HUES48 (cell line): Measurements from ENCODE around the gene TNS3.

Experiments used
- H3K27ac ChIP-seq: one replicate; pipeline ENCODE4 v1.7.0; 2013; ENCODE audit warnings: low read depth, low read length, inconsistent platforms
- H3K27me3 ChIP-seq: 2 replicates; pipeline ENCODE4 v1.6.1; 2013; ENCODE audit warnings: mild to moderate bottlenecking, low read length; ENCODE audit not compliant: control insufficient read depth, insufficient read depth
- H3K36me3 ChIP-seq: 2 replicates; pipeline ENCODE4 v1.6.1; 2013; ENCODE audit warnings: low read length; ENCODE audit not compliant: control insufficient read depth, insufficient read depth
- H3K4me1 ChIP-seq: 2 replicates; pipeline ENCODE4 v1.6.1; 2013; ENCODE audit warnings: mild to moderate bottlenecking, low read length; ENCODE audit not compliant: control insufficient read depth, insufficient read depth
- H3K4me3 ChIP-seq: 2 replicates; pipeline ENCODE4 v1.5.1; 2013; ENCODE audit warnings: mild to moderate bottlenecking, low read depth, low read length
- H3K9ac ChIP-seq: 2 replicates; pipeline ENCODE4 v1.6.1; 2013; ENCODE audit warnings: mild to moderate bottlenecking, low read depth, low read length, moderate library complexity
- H3K9me3 ChIP-seq: 2 replicates; pipeline ENCODE4 v1.6.1; 2013; ENCODE audit warnings: low read length; ENCODE audit not compliant: control insufficient read depth, insufficient read depth

TNS3 gene

DNA sequence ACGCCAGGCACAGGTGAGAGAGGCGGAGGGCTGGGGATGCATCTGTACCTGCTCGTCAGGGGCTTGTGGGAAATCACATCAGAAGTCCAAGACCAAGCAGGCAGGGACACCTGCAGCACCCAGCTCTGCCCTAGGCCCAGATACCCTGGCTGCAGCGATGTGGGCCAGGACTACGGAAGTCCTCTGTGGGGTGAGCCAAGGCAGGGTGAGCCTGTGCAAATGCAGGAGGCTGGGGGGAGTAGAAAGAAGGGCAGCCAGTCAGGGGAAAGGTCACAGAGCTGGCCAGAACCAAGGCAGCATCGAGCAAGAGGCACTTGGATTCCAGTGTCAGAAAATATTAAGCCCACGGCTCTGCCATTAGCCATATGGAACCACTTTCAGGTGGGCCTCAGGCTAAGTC, 85.2 kb downstream of the TNS3 start:
- no peaks in the 10 kb centered on the region for H3K36me3 ChIP-seq
- no peaks in the 10 kb centered on the region for H3K27me3 ChIP-seq
- H3K4me3 ChIP-seq, result no peak overlapping the region
- no peaks in the 10 kb centered on the region for H3K9me3 ChIP-seq
- peaks cover 26% of the 10 kb centered on the region for H3K4me1 ChIP-seq
- no peak overlapping the region for H3K27ac ChIP-seq
- H3K9ac ChIP-seq, result no peak overlapping the region

DNA sequence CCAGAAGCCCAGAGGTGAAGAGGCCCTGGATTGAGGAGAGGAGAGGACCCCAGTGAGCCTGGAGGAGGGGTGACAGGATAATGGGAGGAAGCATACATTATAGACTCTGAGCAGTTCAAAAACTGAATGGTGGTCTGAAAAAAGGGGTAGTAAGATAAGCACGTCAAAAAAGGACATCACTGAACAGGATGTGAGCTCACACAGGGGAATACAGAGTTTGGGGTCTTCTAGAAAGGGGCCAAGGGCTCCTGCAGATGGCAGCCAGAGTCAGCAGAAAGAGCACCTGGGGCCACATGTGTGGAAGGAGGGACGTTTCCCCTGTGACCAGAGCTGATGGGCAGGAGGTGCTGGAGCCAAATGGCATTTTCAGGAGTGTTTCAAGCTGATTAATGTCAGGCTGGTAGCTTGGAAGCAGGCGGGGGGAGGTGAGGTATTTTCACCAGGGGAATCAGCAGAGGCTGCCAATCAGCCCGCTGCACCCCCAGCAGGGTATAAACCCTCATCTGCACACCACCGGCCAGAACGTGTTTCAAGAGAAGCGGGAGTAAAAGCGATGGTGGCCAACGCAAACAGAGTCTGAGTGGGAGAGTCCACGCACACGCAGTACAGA, 85.8 kb downstream of the TNS3 start:
- H3K36me3 ChIP-seq, result no peaks in the 10 kb centered on the region
- H3K9me3 ChIP-seq, result no peaks in the 10 kb centered on the region
- no peak overlapping the region for H3K4me3 ChIP-seq
- H3K9ac ChIP-seq, result no peak overlapping the region
- H3K27ac ChIP-seq, result no peak overlapping the region
- no peaks in the 10 kb centered on the region for H3K27me3 ChIP-seq
- peaks cover 26% of the 10 kb centered on the region for H3K4me1 ChIP-seq

DNA sequence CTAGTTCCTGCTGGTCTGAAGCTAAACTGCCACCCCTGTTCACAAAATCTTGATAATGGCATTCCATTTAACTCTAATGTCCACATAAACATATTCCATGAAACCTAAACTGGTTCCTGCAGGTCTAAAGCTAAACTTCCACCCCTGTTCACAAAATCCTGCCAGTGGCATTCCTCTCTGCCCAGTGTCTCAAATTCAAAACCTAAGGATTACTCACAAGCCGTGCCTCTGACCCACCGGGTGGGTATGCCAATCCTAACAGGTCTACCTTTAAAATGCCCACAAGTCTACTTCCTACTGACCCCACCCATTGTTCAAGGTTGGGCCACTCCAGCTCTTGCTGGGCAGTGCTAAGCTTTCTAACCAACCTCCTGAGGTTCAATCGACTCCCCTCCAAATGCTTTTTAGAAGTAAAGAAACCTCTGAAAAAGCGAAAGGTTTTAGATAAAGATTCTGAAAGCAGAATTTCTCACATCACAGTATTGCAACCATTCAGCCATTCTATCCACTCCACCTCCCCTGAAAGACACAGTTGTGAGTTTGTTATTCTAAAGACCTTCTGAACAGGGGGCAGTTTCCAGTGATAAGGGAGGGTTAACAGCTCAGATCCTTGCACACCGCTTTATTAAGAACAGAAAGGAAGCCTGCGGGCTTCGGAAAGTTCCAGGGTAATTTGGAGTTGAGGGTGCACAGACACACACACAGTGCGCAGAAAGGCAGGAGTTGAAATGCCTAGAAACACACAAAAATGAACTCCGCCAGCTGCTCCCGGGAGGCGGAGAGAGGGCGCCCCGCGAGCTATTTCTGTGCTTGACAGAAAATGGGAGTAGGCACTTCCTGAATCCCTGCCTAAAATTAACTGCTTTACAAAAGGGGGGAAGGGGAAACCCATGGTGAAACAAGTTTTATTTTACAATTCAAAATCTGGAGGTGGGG, 87.7 kb downstream of the TNS3 start:
- H3K9me3 ChIP-seq, result no peaks in the 10 kb centered on the region

DNA sequence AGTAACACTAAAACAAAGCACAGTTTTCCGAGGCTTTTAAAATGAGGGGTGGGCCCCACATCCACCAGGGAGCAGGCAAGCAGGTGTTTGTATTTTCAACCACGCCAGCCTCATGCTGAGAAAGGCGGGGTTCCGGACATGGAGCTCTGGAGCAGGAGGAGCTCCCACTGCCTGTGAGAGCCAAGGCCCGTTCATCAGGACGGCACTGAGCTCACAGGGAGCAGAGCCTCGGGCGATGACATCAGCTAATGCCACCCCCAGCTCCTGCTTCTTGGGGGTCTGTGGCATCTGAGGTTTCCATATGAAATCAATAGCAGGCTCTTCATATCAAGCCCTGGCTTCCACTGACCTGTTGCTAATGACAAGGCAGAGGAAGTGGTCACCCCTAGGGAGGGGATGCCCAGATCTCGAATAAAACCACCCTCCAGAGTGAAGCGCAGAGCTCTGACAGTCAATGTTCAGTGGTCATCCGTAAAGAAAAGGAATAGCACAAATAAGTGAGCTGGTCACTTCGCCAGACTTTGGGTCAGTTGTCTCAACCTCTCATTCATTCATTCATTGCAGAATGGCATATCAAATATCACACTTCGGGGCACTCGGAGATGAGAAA, 89.1 kb downstream of the TNS3 start:
- H3K27me3 ChIP-seq, result no peaks in the 10 kb centered on the region
- H3K9me3 ChIP-seq, result no peaks in the 10 kb centered on the region
- H3K27ac ChIP-seq, result no peak overlapping the region
- H3K4me1 ChIP-seq, result peaks cover 41% of the 10 kb centered on the region
- H3K36me3 ChIP-seq, result no peaks in the 10 kb centered on the region
- H3K4me3 ChIP-seq, result no peak overlapping the region
- H3K9ac ChIP-seq, result no peak overlapping the region

More for the DNA sequence above, 87.7 kb downstream of the TNS3 start:
- Histone ChIP-seq H3K4me3 (no peak overlapping the region), H3K27ac (peak overlapping the region; percentile 6), H3K27me3 (no peaks in the 10 kb centered on the region), H3K36me3 (no peaks in the 10 kb centered on the region), H3K4me1 (peaks cover 27% of the 10 kb centered on the region), H3K9ac (no peak overlapping the region)

DNA sequence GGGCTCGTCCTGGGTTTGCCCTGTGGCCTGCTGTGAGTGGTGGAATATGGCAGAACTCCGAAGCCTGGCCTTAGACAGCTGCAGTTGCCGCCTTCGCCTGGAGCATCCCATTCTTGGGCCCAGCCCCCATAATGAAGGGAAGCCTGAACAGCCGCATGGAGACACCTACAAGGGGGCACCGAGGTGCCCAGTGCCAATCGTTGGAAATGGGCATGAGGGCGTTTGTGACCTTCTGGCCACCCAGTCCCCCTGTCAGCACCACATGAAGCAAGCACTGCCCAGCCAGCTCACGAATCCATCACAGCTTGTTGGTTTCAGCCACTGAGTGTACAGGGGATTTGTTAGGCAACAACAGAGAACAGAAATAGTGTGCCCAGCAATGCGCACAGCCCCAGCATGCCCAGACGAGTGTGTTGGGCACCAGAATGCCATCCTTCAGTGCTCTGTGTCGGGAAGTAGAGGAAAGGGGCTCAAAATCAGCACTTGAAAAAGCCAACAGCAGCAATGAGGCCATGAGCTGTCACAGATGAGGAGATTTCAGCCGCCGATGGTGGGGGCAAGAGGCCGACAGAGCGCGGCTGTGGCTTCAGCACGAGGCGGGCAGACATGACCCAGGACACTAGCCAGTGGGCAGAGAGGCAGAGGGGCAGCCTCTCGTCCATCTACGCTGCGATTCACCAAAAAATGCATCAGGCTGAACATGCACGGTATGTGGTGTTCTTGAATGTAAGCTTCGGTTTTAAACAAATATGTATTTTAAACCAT, 91.2 kb downstream of the TNS3 start:
- H3K36me3 ChIP-seq, result no peaks in the 10 kb centered on the region
- no peaks in the 10 kb centered on the region for H3K9me3 ChIP-seq
- no peak overlapping the region for H3K9ac ChIP-seq
- no peaks in the 10 kb centered on the region for H3K27me3 ChIP-seq
- H3K27ac ChIP-seq, result no peak overlapping the region
- H3K4me1 ChIP-seq, result peaks cover 43% of the 10 kb centered on the region
- H3K4me3 ChIP-seq, result no peak overlapping the region

DNA sequence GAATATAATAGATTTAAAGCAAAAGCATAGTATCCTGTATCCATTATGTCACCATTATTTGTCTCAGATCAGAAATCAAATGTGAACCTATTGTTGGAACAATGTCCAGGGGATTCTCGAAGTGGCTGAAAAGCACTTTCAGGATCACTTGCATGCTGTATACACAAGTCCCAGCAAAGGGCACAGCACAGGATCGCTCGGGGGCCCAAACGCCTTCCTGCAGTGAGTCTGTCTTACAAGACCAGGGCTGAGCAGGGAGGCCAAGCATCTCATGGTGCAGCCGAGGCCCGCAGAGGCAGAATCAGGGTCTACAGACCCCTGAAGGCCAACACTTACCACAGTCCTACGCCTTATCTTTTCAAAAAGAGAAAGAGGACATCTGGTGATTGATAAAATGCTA, 92.3 kb downstream of the TNS3 start:
- Histone ChIP-seq H3K4me3 (no peak overlapping the region), H3K4me1 (peaks cover 37% of the 10 kb centered on the region), H3K9me3 (no peaks in the 10 kb centered on the region), H3K27ac (peak overlapping the region; percentile 69), H3K36me3 (no peaks in the 10 kb centered on the region), H3K9ac (no peak overlapping the region), H3K27me3 (peaks cover 3% of the 10 kb centered on the region; the same call in 1 of the 2 replicates)

DNA sequence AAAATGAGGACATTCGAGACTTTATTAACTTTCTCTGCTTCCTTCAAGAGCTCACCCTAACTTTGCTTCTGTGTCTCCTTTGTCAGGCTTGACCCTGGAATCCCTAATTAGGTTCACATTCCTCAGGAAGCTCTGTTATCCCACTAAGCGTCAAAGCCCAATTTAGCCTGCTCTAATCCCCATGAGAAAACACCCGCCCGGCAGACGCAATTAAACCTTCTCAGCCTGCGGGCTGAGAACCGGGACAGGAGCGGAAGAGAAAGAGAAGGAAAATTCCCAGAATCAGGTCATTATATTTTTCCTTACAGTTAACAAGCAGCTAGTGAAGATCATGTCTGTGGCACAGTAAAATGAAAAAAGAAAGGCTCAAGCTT, 93.0 kb downstream of the TNS3 start:
- peaks cover 30% of the 10 kb centered on the region for H3K4me1 ChIP-seq
- no peaks in the 10 kb centered on the region for H3K9me3 ChIP-seq
- H3K27me3 ChIP-seq, result peaks cover 10% of the 10 kb centered on the region; the same call in 1 of the 2 replicates
- no peak overlapping the region for H3K4me3 ChIP-seq
- H3K36me3 ChIP-seq, result no peaks in the 10 kb centered on the region
- H3K27ac ChIP-seq, result peak overlapping the region; percentile 87
- H3K9ac ChIP-seq, result no peak overlapping the region

DNA sequence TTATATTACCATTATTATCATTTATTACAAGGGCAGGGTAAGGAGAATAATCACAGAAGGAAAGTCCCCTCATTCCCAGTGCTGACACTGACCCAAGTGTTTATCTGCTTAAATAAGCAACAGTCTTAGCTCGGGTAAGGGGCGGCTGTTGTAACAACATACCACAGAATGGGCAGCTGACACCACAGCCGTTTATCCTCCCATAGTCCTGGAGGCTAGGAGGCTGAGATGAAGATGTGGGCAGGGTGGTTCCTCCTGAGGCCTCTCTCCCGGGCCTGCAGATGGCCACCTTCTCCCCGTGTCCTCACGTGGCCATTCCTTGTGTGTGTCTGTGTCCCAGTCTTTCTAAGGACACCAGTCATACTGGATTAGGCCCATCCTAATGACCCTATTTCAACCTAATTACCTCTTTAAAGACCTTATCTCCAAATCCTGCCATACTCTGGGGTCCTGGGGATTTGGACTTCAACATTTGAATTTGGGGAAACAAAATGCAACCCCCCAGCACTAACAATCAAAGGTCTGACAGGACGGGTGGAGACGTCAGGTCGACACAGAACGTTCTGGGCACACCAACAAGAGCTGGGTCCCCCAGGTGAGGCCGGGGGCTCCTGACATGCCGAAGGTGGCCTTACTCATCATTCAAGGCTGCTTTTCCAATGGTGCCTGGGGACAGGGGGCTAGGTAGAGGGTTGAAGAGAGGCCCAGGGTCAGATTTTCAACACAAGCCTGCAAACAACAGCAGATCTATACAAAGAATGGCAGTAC, 93.5 kb downstream of the TNS3 start:
- Histone ChIP-seq H3K9ac (no peak overlapping the region), H3K9me3 (no peaks in the 10 kb centered on the region), H3K27me3 (peaks cover 16% of the 10 kb centered on the region), H3K4me1 (peaks cover 28% of the 10 kb centered on the region), H3K36me3 (no peaks in the 10 kb centered on the region), H3K27ac (peak overlapping the region; percentile 87), H3K4me3 (no peak overlapping the region)

DNA sequence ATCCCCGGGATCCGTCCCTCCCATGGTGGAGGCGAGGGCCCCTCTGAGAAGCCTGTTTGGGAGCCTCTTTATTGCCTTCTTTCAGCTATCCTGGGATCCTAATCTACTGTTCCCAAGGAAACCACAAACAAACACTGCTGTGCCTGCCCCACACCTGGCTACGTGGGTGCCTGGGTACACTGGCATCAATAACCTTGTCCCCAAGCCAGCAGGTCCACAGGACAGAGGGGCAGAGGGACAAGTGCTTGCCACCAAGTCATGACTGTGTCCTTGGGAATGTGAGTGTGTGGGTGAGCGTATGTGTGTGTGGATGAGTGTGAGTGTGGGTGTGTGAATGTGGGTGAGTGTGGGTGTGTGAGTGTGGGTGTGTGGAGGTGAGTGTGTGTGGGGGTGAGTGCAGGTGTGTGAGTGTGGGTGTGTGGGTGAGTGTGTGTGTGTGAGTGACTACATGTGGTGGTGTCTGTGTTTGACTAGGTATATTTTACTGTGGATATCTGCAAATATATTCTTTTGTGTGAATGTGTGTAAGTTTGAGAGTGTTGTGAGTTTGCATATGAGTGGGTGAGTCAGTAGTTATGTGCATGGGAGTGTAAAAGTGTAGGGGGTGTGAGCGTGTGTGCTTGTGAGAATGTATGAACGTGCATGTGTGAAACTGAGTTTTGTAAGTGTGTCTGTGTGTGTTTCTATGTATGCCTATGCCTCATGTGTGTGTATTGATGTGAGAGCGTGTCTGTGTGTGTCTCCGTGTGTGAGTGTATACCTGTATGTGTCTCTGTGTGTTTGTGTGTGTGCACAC, 96.1 kb downstream of the TNS3 start:
- Histone ChIP-seq H3K36me3 (no peaks in the 10 kb centered on the region), H3K27me3 (peaks cover 38% of the 10 kb centered on the region), H3K4me1 (peaks cover 29% of the 10 kb centered on the region), H3K4me3 (no peak overlapping the region), H3K9me3 (no peaks in the 10 kb centered on the region), H3K27ac (no peak overlapping the region), H3K9ac (no peak overlapping the region)
